ENCODE results near the gene LMO7.

DNA sequence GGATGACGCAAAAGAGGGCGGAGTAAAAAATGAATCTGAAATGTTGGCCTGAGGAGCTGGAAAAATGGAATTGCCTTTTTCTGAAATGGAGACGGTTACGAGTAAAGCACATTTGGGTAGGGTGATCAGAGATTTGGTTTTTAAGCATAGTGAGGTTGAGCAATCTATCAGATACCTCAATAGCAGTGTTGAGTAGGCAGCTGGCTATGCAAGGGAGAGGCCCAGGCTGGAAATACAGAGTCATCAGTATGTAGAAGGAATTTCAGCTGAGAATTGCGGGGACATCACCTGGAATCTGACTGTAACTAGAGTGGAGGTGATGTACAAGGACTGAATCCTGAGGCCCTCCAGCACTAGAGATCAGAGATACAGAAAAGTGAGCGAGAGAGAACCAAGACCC, 224.8 kb downstream of the LMO7 start:
- TF ChIP-seq POLR2A (IDR thresholded peaks at IDR 0.05) = no peak
- TF ChIP-seq, protein P1, sequence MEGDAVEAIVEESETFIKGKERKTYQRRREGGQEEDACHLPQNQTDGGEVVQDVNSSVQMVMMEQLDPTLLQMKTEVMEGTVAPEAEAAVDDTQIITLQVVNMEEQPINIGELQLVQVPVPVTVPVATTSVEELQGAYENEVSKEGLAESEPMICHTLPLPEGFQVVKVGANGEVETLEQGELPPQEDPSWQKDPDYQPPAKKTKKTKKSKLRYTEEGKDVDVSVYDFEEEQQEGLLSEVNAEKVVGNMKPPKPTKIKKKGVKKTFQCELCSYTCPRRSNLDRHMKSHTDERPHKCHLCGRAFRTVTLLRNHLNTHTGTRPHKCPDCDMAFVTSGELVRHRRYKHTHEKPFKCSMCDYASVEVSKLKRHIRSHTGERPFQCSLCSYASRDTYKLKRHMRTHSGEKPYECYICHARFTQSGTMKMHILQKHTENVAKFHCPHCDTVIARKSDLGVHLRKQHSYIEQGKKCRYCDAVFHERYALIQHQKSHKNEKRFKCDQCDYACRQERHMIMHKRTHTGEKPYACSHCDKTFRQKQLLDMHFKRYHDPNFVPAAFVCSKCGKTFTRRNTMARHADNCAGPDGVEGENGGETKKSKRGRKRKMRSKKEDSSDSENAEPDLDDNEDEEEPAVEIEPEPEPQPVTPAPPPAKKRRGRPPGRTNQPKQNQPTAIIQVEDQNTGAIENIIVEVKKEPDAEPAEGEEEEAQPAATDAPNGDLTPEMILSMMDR (IDR thresholded peaks at IDR 0.05) = no peak
- no peak for TF ChIP-seq POLR2AphosphoS5 (IDR thresholded peaks at IDR 0.05)
- TF ChIP-seq EP300 (IDR thresholded peaks at IDR 0.05) = no peak
